Left colon (tissue), 2 donors: ENCODE measurements around the gene TMEM9B. TPM values are rescaled to one million over a fixed set of nuclear protein-coding genes. Genes with fewer than 3 reads are reported as not detected.

Experiments
- ATAC-seq: fragments of 200-7000 bp; cut with Tn5 transposase; one replicate; pipeline ENCODE4 v1.9.1; 2020; ENCODE audit warnings: mild to moderate bottlenecking, moderate library complexity
- DNase-seq, 2 donors: peaks; one replicate each; pipeline ENCODE4 v3.0.0-alpha.2; 2020
- intact Hi-C, 2 donors: fragments of 100-400 bp; cut with DNase I in 1 of 2; cut with micrococcal nuclease in 1 of 2; formaldehyde crosslinking; loops; one replicate each; pipeline versions ENCODE4 v1.11.2 to v1.14.0; 2022; cut with DNase I, micrococcal nuclease
- total RNA-seq, 2 donors: library from RNA; stranded (reverse); fragmentation: NEBNext Ultra II Directional; extraction: Animal tissue kit (Norgen Biotek cat#: 25700); gene quantifications; one replicate each; pipeline ENCODE4 v1.2.1, GENCODE V29; 2021
- donor health status: DM: no; HTN: no; CAD: no.
- donor health status: DM: yes; HTN: yes; CAD: no.

The TMEM9B gene
- total RNA-seq, 2 donors from 2014 or later = 90.2 to 90.8 TPM

DNA sequence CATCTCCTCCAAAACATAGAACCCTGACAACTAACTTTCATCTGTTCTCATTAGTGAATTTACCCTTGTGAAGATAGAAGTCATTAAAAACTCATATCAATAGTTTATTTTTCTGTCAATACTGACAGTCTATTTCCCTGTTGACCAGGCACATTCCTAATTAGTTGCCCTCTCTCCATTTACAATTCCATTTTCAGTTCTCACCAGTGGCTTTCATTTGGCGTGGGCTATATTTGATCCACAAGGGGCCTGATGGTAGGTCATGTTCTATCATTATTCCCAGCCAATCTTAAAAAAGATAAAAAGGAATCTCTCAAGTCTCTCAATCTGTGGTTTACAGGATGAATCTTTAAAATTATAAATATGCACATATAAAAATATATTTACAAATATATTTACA, 57.1 kb downstream of the TMEM9B start:
- ATAC-seq = no peak
- DNase-seq = no peak
- intact Hi-C loops = no loop called here

DNA sequence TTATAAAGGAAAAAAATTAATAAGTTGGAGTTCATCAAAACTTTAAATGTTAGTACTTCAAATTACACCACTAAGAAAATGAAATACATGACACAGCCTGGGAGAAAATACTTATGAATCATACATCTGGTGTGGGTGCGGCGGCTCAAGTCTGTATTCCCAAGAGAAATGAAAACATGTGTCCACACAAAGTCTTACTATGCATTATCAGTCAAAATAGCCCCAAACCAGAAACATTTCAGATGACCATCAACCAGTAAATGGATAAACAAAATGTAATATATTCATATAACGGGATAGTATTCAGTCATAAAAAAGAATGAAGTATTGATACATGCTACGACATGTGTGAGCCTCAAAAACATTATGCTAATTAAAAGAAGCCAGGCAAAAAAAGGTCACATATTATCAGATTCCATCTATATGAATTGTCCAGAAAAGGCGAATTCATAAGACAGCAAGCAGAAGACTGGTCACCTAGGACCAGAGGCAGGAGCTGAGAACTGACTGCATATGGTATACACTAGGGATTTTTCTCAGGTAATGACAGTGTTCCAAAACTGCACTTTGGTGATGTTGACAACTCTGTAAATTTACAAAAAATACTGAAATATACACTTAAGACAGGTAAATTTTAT, 58.6 kb downstream of the TMEM9B start:
- ATAC-seq (no peak), DNase-seq (no peak)
- intact Hi-C loops = no loop called here

DNA sequence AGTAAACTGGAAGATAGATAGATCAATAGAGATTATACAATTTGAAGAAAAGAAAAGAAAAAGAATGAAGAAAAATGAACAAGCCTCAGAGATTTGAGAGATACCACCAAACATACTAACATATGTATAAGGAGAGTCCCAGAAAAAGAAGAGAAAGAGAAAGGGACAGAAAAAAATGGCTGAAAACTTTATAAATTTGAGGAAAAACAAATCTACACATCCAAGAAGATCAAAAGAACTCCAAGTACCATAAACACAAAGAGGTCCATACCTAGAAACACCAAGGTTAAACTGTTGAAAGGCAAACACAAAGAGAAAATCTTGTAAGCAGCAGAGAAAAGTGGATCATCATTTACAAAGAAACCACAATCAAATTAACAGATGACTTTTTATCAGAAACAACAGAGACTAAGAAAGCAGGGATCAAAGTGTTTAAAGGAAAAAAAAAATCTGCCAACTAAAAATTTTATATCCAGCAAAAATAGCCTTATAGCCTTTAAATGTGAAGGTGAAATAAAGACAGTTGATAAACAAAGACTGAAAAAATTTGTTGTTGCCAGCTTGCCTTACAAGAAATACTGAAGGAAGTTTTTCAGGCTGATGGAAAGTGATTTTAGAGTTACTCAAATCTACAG, 65.0 kb downstream of the TMEM9B start:
- DNase-seq (no peak), ATAC-seq (no peak)
- intact Hi-C loops = no loop called here

Other genes starting within 250 kb of the TMEM9B start
- 10 to 100 TPM; 12.9 to 15.6 TPM for gene AKIP1, start 53.3 kb downstream of the TMEM9B start, total RNA-seq
- not detected for gene C11orf16, start 31.5 kb downstream of the TMEM9B start, total RNA-seq
- gene ASCL3, start 21.4 kb downstream of the TMEM9B start, total RNA-seq = not detected
- under 1 TPM; 0.27 to 0.75 TPM for gene NRIP3, start 39.6 kb upstream of the TMEM9B start, total RNA-seq
- 1 to 10 TPM; 8.3 TPM for gene SCUBE2, start 127.2 kb upstream of the TMEM9B start, total RNA-seq